SK-N-SH (cell line): ENCODE results near the gene S100A10. TPM values are rescaled to one million over a fixed set of nuclear protein-coding genes. Genes with fewer than 3 reads are reported as not detected.
A peak's percentile ranks its signal among the peaks of the same experiment; 100 is the strongest.

Experiments used
- CTCF ChIA-PET: fragments of 300-600, 350-600 bp; formaldehyde crosslinking; extraction: SDS; loops from one replicate; lab custom pipeline; 2021; lab: Yijun Ruan, JAX
- POLR2A ChIA-PET: fragments of 350-600 bp; sonication (Branson Sonifier 250); formaldehyde crosslinking; extraction: SDS; loops from one replicate; lab custom pipeline; 2020; ENCODE audit warnings: antibody characterized with exemption, inconsistent platforms; lab: Yijun Ruan, JAX
- DNase-seq: peaks from one replicate; pipeline ENCODE4 v3.0.0; 2012
- H2AFZ ChIP-seq: fragments of 200-600 bp; sonication (generic); 2 replicates; pipeline ENCODE4 v1.8.1; 2016; ENCODE audit warnings: antibody characterized with exemption, mild to moderate bottlenecking, low read depth
- H3F3A ChIP-seq: fragments of 200-600 bp; sonication (generic); replicated peaks from 2 replicates; pipeline ENCODE3; 2016; ENCODE audit warnings: antibody characterized with exemption, mild to moderate bottlenecking; ENCODE audit not compliant: insufficient read depth
- H3K27ac ChIP-seq, 2 experiments: fragments of 200-500 bp in 1 of 2; fragments of 200-600 bp in 1 of 2; sonication (Bioruptor generic) in 1 of 2; sonication (generic), shearing (Covaris generic) in 1 of 2; 2 replicates each; pipeline versions ENCODE4 v1.5.1 to v1.6.1; 2014 to 2016; ENCODE audit warnings: low read depth in 2 of 2, inconsistent platforms in 1 of 2, low read length in 1 of 2, mild to moderate bottlenecking in 1 of 2, mixed read lengths in 1 of 2
- H3K27me3 ChIP-seq: fragments of 200-600 bp; sonication (generic), shearing (Covaris generic); 2 replicates; pipeline ENCODE4 v1.6.1; 2016; ENCODE audit warnings: mixed run types; ENCODE audit not compliant: insufficient read depth
- H3K36me3 ChIP-seq, 2 experiments: fragments of 200-500 bp in 1 of 2; fragments of 200-600 bp in 1 of 2; sonication (Bioruptor generic) in 1 of 2; sonication (generic) in 1 of 2; replicated peaks in 1 of 2; 2 replicates each; pipeline versions ENCODE3 to v1.5.1; 2014 to 2016; ENCODE audit warnings: low read length in 1 of 2, mild to moderate bottlenecking in 1 of 2; ENCODE audit not compliant: insufficient read depth in 2 of 2, control insufficient read depth in 1 of 2
- H3K4me1 ChIP-seq, 2 experiments: fragments of 200-500 bp in 1 of 2; fragments of 200-600 bp in 1 of 2; sonication (Bioruptor generic) in 1 of 2; sonication (generic), shearing (Covaris generic) in 1 of 2; 2 replicates each; pipeline versions ENCODE4 v1.5.1 to v1.6.1; 2014 to 2016; ENCODE audit warnings: low read depth in 1 of 2, low read length in 1 of 2, mixed run types in 1 of 2; ENCODE audit not compliant: insufficient read depth in 2 of 2, control insufficient read depth in 1 of 2
- H3K4me2 ChIP-seq: fragments of 200-600 bp; sonication (generic), shearing (Covaris generic); 2 replicates; pipeline ENCODE4 v1.6.1; 2017; ENCODE audit warnings: mixed run types
- H3K4me3 ChIP-seq, 2 experiments: fragments of 200-500 bp in 1 of 2; fragments of 200-600 bp in 1 of 2; sonication (Bioruptor generic) in 1 of 2; sonication (generic), shearing (Covaris generic) in 1 of 2; 2 replicates each; pipeline versions ENCODE4 v1.5.1 to v1.8.1; 2014 to 2016; ENCODE audit warnings: low read depth in 2 of 2, inconsistent platforms in 1 of 2, low read length in 1 of 2, mild to moderate bottlenecking in 1 of 2, mixed read lengths in 1 of 2, moderate library complexity in 1 of 2
- H3K79me2 ChIP-seq: fragments of 200-600 bp; sonication (generic); 2 replicates; pipeline ENCODE4 v1.8.1; 2017; ENCODE audit warnings: mild to moderate bottlenecking; ENCODE audit not compliant: insufficient read depth
- H3K9ac ChIP-seq: fragments of 200-600 bp; sonication (generic); 2 replicates; pipeline ENCODE4 v1.6.1; 2017; ENCODE audit warnings: mixed run types
- H3K9me2 ChIP-seq: fragments of 200-600 bp; sonication (generic); 2 replicates; pipeline ENCODE4 v1.6.1; 2017; ENCODE audit warnings: mixed run types
- H3K9me3 ChIP-seq: fragments of 200-600 bp; sonication (generic); 2 replicates; pipeline ENCODE4 v1.6.1; 2017; ENCODE audit warnings: mixed run types, mild to moderate bottlenecking, moderate library complexity
- H4K20me1 ChIP-seq: fragments of 200-600 bp; sonication (generic); 2 replicates; pipeline ENCODE4 v1.6.1; 2017; ENCODE audit warnings: mild to moderate bottlenecking, mixed run types; ENCODE audit not compliant: insufficient read depth
- EP300 ChIP-seq, 2 experiments: IDR thresholded peaks; 2 replicates each; pipeline versions ENCODE4 v1.4.0 to v1.6.1; 2012; ENCODE audit warnings: borderline replicate concordance in 1 of 2, low read depth in 1 of 2, low read length in 1 of 2
- JUND ChIP-seq: IDR thresholded peaks from 2 replicates; pipeline ENCODE4 v1.4.0; 2012
- MEF2A ChIP-seq: IDR thresholded peaks from 2 replicates; pipeline ENCODE4 v1.4.0; 2012; ENCODE audit warnings: low read depth, borderline replicate concordance
- NFIC ChIP-seq: IDR thresholded peaks from 2 replicates; pipeline ENCODE4 v1.4.0; 2012; ENCODE audit warnings: borderline replicate concordance
- RCOR1 ChIP-seq: fragments of 150-350 bp; IDR thresholded peaks from 2 replicates; pipeline ENCODE4 v1.6.1; 2017; ENCODE audit warnings: antibody characterized with exemption, low read length
- TCF12 ChIP-seq: IDR thresholded peaks from 2 replicates; pipeline ENCODE4 v1.4.0; 2012
- TEAD4 ChIP-seq: IDR thresholded peaks from 2 replicates; pipeline ENCODE4 v1.4.0; 2012; ENCODE audit warnings: mild to moderate bottlenecking, borderline replicate concordance; ENCODE audit not compliant: insufficient read depth
- WGBS: methylation state at CpG from one replicate; pipeline ENCODE4 v1.1.6; 2017; ENCODE audit warnings: low lambda C conversion rate; 5-methylcytosine and 5-hydroxymethylcytosine counted together
- polyA plus RNA-seq, 3 experiments: library from polyadenylated mRNA; depleted of rRNA; stranded (reverse); fragments of >200 nt; gene quantifications; 2 replicates each; pipeline ENCODE4 v1.2.3, GENCODE V29; 2012
- TF ChIP-seq, protein P1 (sequence below): IDR thresholded peaks from 2 replicates; pipeline ENCODE4; 2012
- TF ChIP-seq, protein P2 (sequence below): IDR thresholded peaks from 2 replicates; pipeline ENCODE4 v1.6.1; 2012; ENCODE audit warnings: mild to moderate bottlenecking, low read depth, low read length, moderate library complexity
- TF ChIP-seq, protein P3 (sequence below): fragments of 150-350 bp; IDR thresholded peaks from 2 replicates; pipeline ENCODE4 v1.6.1; 2016; ENCODE audit warnings: mild to moderate bottlenecking, low read depth, low read length

Gene S100A10
- polyA plus RNA-seq, 1 of the 3 experiments (the other 2 are of a cell fraction): 161 TPM

DNA sequence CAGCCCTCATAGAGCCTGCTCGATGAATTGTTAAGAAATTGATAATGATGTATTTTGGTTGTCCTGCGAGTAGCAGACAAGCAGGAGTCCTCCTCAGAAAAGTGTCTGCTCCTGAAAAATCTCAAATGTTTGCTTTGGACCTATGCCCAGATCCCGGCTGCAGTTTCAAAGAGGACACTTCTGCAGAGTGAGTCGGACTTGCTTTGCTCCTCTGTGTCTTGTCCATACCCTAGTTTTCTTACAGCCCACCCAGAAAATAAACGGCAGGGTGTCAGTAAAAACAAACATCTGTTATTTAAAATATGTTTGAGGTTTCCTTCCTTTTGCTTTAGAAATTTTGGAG, 2.8 kb downstream of the S100A10 start:
- TF ChIP-seq TEAD4 (peak; percentile 44; the same call in 1 of the 2 replicates), MEF2A (no peak), RCOR1 (no peak), NFIC (peak; percentile 94), JUND (peak; percentile 22; the same call in 1 of the 2 replicates), TCF12 (peak; percentile 40), EP300 (IDR thresholded peaks at IDR 0.05; ENCODE audit: borderline replicate concordance in 1 of 2, low read depth in 1 of 2, low read length in 1 of 2) (peak in 1 of 2 experiments; percentile 16; a peak in 1 of 4 replicates)
- TF ChIP-seq, protein P1, sequence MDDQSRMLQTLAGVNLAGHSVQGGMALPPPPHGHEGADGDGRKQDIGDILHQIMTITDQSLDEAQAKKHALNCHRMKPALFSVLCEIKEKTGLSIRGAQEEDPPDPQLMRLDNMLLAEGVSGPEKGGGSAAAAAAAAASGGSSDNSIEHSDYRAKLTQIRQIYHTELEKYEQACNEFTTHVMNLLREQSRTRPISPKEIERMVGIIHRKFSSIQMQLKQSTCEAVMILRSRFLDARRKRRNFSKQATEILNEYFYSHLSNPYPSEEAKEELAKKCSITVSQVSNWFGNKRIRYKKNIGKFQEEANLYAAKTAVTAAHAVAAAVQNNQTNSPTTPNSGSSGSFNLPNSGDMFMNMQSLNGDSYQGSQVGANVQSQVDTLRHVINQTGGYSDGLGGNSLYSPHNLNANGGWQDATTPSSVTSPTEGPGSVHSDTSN: peak; percentile 53
- TF ChIP-seq, protein P2, sequence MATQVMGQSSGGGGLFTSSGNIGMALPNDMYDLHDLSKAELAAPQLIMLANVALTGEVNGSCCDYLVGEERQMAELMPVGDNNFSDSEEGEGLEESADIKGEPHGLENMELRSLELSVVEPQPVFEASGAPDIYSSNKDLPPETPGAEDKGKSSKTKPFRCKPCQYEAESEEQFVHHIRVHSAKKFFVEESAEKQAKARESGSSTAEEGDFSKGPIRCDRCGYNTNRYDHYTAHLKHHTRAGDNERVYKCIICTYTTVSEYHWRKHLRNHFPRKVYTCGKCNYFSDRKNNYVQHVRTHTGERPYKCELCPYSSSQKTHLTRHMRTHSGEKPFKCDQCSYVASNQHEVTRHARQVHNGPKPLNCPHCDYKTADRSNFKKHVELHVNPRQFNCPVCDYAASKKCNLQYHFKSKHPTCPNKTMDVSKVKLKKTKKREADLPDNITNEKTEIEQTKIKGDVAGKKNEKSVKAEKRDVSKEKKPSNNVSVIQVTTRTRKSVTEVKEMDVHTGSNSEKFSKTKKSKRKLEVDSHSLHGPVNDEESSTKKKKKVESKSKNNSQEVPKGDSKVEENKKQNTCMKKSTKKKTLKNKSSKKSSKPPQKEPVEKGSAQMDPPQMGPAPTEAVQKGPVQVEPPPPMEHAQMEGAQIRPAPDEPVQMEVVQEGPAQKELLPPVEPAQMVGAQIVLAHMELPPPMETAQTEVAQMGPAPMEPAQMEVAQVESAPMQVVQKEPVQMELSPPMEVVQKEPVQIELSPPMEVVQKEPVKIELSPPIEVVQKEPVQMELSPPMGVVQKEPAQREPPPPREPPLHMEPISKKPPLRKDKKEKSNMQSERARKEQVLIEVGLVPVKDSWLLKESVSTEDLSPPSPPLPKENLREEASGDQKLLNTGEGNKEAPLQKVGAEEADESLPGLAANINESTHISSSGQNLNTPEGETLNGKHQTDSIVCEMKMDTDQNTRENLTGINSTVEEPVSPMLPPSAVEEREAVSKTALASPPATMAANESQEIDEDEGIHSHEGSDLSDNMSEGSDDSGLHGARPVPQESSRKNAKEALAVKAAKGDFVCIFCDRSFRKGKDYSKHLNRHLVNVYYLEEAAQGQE: no peak
- TF ChIP-seq, protein P3, sequence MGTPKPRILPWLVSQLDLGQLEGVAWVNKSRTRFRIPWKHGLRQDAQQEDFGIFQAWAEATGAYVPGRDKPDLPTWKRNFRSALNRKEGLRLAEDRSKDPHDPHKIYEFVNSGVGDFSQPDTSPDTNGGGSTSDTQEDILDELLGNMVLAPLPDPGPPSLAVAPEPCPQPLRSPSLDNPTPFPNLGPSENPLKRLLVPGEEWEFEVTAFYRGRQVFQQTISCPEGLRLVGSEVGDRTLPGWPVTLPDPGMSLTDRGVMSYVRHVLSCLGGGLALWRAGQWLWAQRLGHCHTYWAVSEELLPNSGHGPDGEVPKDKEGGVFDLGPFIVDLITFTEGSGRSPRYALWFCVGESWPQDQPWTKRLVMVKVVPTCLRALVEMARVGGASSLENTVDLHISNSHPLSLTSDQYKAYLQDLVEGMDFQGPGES: no peak
- H3K36me3 ChIP-seq: peaks cover 2 to 8% of the 10 kb centered on the region in 2 experiments
- H3K4me1 ChIP-seq: peaks cover 28 to 50% of the 10 kb centered on the region in 2 experiments
- no peak overlapping the region for H2AFZ ChIP-seq
- under 1% methylated on average over 5 of the region's 5 CpGs for WGBS
- peak overlapping the region; percentile 84 for H3K4me2 ChIP-seq
- CTCF ChIA-PET: interaction anchor here (1.7 kb wide), 1 partner anchor 9 kb away, joined by 7 read pairs; no protein-coding TSS in a partner anchor
- peaks cover 72% of the 10 kb centered on the region for H3K79me2 ChIP-seq
- no peaks in the 10 kb centered on the region for H3K9me2 ChIP-seq
- H3K27ac ChIP-seq: peak overlapping the region; percentile 95 to 96
- no peak for DNase-seq
- H3K9ac ChIP-seq: peak overlapping the region; percentile 92; the same call in 1 of the 2 replicates
- no peaks in the 10 kb centered on the region for H3K9me3 ChIP-seq
- H3K27me3 ChIP-seq: no peaks in the 10 kb centered on the region
- peak overlapping the region; percentile 73 to 83; a peak in 3 of 4 replicates for H3K4me3 ChIP-seq
- peaks cover 65% of the 10 kb centered on the region for H3F3A ChIP-seq
- peaks cover 34% of the 10 kb centered on the region for H4K20me1 ChIP-seq
- POLR2A ChIA-PET: no interaction called here
